ENCODE measurements around the gene ACSM3.
A peak's percentile ranks its signal among the peaks of the same experiment; 100 is the strongest.
"Not testable (repeated sequence)": the region's sequence is repeated elsewhere in the genome, so short reads cannot be mapped to it uniquely, and the experiment has no call there.

Gene ACSM3

DNA sequence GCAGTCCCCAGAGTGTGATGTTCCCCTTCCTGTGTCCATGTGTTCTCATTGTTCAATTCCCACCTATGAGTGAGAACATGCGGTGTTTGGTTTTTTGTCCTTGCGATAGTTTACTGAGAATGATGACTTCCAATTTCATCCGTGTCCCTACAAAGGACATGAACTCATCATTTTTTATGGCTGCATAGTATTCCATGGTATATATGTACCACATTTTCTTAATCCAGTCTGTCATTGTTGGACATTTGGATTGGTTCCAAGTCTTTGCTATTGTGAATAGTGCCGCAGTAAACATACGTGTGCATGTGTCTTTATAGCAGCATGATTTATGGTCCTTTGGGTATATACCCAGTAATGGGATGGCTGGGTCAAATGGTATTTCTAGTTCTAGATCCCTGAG is 8.0 kb upstream of the ACSM3 start:
- not testable (repeated sequence) for DNase-seq (ENCODE audit: low spot score)

DNA sequence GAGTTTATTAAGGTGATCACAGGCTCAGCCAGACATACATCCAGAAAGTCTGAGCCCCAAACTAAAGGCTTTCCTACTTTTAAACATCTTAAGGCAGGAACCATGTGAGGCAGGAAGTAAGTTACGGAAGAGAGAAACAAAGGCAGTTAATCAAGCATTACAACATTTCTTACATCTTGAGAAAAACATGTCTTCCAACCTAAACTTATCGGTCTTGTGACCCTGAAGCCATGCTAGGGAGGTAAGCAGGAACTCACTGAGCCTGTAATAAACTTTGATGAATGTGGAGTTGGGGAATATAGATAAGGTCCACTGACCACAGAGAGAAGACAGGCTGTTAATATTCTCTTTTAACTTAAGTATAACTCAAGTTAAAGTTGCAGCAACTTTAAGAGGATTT is 3.5 kb upstream of the ACSM3 start:
- no peak for DNase-seq (ENCODE audit: low spot score)

DNA sequence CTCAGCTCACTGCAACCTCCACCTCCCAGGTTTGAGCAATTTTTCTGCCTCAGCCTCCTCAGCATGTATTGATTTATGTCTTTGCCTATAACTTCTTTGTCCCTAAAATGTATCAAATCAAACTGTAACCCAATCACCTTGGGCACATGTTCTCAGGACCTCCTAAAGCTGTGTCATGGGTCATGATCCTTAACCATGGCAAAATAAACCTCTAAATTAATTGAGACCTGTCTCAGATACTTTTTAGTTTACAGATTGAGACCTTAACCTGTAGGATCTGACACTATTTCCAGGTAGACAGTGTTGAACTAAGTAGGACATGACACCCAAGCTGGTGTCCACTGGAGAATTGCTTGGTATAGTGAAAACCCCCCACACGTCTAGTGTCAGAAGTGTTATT is 2.6 kb upstream of the ACSM3 start:
- DNase-seq (ENCODE audit: low spot score): no peak

GRCh38 chr16:20762404-20763123 is 1.2 kb upstream of the ACSM3 start:
- DNase-seq (ENCODE audit: low spot score): no peak

DNA sequence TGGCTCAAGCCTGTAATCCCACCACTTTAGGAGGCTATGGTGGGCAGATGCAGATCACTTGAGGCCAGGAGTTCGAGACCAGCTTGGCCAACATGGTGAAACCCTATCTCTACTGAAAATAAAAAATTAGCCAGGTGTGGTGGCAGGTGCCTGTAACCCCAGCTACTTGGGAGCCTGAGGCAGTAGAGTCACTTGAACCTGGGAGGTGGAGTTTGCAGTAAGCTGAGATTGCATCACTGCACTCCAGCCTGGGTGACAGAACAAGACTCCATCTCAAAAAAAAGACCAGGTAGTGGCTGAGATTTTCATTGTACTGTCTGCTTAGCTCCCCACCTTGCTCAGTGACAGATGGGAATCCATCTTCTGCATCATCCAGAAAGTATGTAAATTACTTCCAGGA is 634 bp downstream of the ACSM3 start:
- DNase-seq (ENCODE audit: low spot score): not testable (repeated sequence)

GRCh38 chr16:20765732-20766131 is 1.9 kb downstream of the ACSM3 start:
- no peak for DNase-seq (ENCODE audit: low spot score)

DNA sequence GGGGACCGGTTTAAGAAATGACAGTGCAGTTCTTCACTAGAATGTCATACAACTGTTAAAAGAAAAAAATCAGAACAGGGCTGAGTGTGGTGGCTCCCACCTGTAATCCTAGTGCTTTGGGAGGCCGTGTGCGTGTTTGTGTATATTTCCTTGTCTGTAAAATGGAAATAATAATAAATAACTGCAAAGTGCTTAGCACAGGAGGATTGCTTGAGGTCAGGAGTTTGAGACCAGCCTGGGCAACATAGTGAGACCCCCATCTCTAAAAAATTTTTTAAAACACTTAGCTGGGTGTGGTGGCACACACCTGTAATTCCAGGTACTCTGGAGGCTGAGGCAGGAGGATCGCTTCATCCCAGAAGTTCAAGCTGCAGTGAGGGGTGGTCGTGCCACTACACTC is 2.5 kb downstream of the ACSM3 start:
- DNase-seq (ENCODE audit: low spot score): no peak

DNA sequence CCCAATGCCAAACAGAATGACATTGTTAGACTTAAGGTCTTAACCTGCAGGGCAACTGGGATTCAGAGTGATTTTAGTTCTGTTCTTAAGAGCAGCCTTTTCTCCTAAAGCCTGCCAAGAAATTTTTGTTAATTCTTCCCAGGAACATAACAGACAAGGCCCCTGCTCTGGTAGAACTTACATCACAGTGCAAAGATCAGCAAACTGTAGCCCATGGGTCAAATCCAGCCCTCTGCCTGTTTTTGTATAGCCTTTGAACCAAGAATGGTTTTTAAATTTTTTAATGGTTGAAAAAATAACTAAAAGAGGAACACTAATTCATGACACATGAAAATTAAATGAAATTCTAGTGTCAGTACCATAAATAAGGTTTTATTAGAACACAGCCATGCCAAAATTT is 3.8 kb downstream of the ACSM3 start:
- no peak for DNase-seq (ENCODE audit: low spot score)

DNA sequence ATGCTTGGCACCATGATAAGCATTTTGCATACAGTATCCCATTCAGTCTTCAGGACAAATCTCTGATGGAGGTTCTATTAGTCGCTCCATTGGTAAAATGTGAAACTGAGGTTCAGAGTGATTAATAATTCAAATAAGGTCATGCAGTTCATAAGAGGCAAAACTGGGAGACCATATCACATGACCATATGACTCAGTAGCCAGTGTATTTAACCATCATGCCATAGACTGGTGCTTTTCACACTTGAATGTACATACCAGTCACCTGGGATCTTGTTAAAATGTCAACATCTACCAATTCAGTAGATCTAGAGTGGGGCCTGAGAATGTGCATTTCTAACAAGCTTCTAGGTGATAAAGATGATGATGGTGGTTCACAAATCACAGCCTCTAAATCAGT is 4.3 kb downstream of the ACSM3 start:
- DNase-seq (ENCODE audit: low spot score): no peak

DNA sequence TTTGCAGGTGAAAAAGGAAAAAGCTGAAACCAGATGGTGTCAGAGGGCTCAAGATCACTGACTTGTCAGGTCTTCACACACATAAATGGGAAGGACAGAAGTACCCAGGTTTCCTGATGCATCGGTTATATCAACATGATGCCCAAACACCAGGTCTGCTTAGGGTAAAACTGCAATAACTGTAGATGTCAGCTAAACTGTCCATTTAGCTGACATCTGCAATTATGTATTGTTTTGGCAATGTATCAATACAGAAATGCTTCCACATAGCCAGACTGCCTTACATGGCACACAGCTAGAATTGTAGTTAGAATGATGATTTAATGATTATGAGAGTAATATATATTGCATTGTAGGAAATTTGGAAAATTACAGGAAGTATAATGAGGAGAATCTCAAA is 5.0 kb downstream of the ACSM3 start:
- DNase-seq (ENCODE audit: low spot score): no peak

DNA sequence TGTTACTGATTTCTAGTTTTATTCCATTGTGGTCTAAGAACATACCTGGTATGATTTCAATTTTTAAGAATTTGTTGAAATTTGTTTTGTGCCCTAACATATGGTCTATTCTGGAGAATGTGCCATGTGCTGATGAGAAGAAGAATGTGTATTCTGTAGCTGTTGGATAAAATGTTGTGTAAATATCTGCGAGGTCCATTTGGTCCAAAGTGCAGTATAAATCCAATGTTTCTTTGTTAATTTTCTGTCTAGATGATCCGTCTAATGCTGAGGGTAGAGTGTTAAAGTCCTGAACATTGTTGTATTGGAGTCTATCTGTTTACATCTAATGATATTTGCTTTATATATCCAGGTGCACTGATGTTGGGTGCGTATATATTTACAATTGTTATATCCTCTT is 9.9 kb downstream of the ACSM3 start:
- no peak for DNase-seq (ENCODE audit: low spot score)

DNA sequence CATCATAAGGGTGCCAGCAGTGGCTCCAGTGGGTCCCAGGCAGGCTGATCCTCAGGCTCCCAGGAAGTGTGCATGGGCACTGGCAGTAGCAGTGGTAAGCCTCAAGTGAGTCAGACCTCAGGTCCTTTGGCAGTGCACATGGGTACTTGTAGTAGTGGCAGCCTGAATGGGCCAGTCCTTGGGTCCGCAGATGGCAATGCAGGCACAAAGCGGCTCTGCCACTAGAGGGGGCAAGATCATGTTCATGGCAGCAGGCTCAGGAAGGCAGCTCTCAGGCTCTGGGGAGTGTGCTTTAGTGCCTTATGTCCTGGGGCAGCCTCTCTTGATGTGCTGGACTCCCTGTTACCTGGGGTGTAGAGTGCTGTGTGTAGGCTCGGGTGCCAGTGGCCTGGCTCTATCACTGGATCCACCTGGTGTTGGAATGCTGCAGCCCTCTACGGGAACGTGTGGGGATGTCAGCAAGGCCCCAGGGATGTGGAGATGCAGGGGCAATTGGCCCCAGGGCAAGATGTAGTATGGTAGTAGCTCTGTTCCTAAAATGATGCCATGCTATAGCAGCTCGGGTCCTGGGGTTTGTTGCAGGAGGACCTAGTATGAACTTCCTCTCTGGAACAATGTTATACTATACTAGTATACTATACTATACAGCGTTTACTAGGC is 11.0 kb downstream of the ACSM3 start:
- DNase-seq (ENCODE audit: low spot score): peak; percentile 80

DNA sequence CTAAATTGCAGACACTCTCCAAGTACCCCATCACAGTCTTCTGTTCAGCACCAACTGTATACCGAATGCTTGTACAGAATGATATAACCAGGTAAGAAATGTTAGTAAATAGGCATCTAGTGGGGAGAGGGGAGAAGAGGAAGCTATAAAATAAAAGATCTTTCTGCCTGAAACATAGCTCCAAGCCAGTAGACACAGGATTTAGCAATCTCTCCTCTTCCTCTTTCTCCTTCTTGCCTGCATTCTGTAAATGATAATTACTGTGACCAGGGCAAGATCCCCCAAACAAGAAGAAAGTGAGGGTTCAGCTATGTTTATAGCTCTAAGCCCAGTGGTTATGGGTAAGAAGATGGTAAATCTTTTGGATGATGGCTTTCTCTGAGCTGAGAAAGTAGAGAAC is 17.9 kb downstream of the ACSM3 start:
- DNase-seq (ENCODE audit: low spot score): no peak

DNA sequence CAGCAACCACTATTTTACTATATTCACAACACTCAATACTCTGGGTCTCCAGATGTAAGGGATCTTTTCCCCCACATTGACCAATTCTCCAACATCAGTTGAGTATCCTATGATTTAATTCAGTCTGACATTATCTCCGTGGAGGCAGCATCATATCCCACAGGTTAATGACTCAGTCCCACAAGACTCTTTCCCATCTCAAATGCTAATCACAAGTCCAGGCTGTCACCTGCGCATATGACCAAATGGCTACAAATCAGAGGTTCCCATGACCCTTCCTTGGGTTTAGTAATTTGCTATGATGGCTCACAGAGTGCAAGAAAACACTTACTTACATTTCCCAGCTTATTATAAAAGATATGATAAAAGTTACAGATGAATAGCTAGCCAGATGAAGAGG is 18.7 kb downstream of the ACSM3 start:
- DNase-seq (ENCODE audit: low spot score): no peak

DNA sequence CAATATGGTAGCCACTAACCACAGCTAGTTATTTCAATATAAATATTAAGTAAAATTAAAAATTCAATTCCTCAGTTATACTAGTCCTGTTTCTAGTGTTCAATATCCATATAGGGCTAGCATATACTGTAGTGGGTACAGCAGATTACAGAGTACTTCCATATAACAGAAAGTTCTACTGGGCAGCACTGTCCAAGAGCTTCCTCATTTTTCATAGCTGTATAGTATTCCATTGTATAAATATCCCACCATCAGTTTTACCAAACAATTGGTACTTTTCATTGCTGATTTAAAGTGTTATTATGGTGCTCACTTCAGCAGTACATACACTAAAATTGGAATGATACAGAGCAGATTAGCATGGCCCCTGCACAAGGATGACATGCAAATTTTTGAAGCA is 20.4 kb downstream of the ACSM3 start:
- no peak for DNase-seq (ENCODE audit: low spot score)

DNA sequence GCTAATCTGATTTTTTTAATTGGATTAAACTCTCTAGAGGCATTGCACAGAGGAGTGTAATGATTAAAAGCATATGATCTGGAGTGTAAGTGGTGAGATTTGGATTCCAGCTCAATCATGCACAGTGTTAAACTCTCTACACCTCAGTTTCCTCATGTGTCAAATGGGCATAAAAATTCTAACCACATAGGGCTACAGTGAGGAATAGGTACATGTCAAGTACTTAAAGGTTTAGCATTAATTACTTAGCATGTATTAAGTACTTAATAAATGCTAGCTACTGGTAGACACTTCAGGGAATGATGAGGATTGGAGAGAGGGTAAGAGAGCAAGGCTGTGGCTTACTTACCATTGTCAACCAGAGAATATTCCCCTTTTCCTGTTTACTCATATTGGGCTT is 25.3 kb downstream of the ACSM3 start:
- DNase-seq (ENCODE audit: low spot score): no peak

GRCh38 chr16:20791923-20792612 is 28.3 kb downstream of the ACSM3 start:
- no peak for DNase-seq (ENCODE audit: low spot score)

DNA sequence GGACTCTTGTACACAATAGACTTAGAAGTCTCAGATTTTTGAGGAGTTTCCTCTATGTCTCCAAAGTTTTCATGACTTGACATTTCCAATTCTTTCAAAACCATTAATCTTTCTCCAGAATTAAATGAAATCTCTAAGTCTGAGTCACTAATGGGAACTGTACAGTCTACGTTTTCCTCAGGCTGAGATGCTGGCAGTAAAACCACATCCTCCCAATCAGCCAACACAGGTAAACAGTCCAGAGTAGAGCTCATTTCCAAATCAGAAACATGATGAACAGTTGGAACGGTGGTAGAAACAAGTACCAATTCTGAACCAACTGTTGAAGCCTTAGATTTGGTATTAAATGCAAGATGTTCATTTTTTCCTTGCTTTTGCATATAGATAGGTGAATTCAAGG is 34.5 kb downstream of the ACSM3 start:
- no peak for DNase-seq (ENCODE audit: low spot score)

GRCh38 chr16:20799599-20799998 is 35.8 kb downstream of the ACSM3 start:
- DNase-seq (ENCODE audit: low spot score): peak; percentile 61

DNA sequence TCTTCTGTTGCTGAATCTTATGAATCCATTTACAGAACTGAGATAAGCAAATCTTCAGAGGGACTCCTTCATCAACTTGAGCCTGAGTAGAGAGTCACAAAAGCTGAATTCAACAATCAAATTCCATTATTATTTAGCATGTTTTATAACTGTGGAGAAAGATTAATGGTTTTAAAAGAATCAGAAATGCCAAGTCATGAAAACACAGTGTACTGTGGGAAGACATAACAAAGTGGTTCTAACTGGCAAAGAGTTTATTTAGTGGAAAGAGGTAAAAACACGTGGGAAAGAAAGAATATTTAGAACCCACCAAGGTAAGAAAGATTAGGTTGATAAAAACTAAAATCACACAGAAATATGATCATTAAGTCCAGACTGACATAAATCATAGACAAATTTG is 37.5 kb downstream of the ACSM3 start:
- DNase-seq (ENCODE audit: low spot score): no peak

- no peak for DNase-seq (ENCODE audit: low spot score)
Measured at GRCh38 chr16:20803192-20803560, 39.4 kb downstream of the ACSM3 start.

DNA sequence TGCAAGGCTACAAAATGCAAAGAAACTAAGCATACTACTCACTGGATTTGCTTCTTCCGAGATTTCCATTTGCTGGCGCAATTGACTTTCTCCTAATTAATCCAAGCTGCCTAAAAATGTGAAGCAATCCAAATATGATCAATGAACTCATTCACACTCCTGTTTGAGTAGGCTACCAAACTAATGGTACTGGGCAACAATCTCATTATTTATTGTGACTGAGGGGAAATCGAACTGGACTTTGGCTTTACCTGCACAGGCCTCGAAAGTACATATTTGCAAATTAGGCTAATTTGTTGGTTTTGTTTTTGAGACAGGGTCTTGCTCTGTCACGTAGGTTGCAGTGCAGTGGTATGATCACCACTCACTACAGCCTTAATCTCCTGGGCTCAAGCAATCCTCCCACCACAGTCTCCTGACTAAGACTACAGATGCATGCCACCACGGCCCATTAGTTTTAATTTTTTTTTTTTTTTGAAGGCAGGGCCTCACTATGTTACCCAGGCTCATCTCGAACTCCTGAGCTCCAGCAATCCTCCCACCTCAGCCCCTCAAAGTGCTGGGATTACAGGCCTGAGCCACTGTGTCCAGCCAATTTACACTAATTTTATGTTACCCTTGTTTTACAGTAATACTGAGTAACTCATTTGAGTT is 39.9 kb downstream of the ACSM3 start:
- DNase-seq (ENCODE audit: low spot score): no peak

DNA sequence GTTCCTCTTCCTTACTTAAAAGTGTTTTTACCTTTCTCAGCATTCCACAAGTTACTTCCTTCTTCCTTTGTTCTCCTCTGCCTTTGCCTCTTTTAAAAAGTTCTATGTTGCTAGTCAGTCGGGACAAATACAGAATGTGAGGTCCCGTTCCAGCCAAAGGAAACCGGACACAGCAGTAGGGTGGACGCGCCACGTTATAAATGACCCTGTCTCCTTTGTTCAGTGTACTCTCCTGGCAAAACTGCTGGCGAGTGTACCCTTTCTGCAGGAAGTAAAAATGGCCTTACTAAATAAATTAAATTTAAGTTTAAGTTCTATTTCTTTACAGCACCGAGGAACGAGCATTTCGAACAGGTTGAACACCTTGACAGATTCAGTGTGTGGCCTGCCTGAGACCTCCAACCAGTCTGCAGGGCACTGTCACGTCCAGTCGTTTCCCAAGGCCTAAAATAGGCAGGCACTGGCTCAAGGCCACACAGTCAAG is 41.9 kb downstream of the ACSM3 start:
- not testable (repeated sequence) for DNase-seq (ENCODE audit: low spot score)

All from NAMALWA (cell line).